Mucosa of rectum (tissue), 2 donors: ENCODE data around the gene ADAMTS16.

ENCODE experiments used
- H3K27ac ChIP-seq, 2 donors: one replicate each; pipeline ENCODE4 v1.7.0; 2013; ENCODE audit warnings: inconsistent platforms in 2 of 2, low read depth in 2 of 2, low read length in 2 of 2
- H3K27me3 ChIP-seq, 2 donors: one replicate each; pipeline ENCODE4 v1.7.0; 2013; ENCODE audit warnings: low read length in 2 of 2; ENCODE audit not compliant: control insufficient read depth in 2 of 2, insufficient read depth in 2 of 2
- H3K36me3 ChIP-seq, 2 donors: one replicate each; pipeline ENCODE4 v1.7.0; 2013; ENCODE audit warnings: low read length in 2 of 2; ENCODE audit not compliant: control insufficient read depth in 2 of 2, insufficient read depth in 2 of 2
- H3K4me1 ChIP-seq, 2 donors: one replicate each; pipeline ENCODE4 v1.7.0; 2013; ENCODE audit warnings: low read length in 2 of 2, mild to moderate bottlenecking in 1 of 2; ENCODE audit not compliant: control insufficient read depth in 2 of 2, insufficient read depth in 2 of 2
- H3K4me3 ChIP-seq, 2 donors: one replicate each; pipeline ENCODE4 v1.7.0; 2013; ENCODE audit warnings: low read length in 2 of 2
- H3K9ac ChIP-seq, 2 donors: one replicate each; pipeline ENCODE4 v1.7.0; 2013; ENCODE audit warnings: low read length in 2 of 2, low read depth in 1 of 2, mild to moderate bottlenecking in 1 of 2
- H3K9me3 ChIP-seq, 2 donors: one replicate each; pipeline ENCODE4 v1.7.0; 2013; ENCODE audit warnings: low read length in 2 of 2; ENCODE audit not compliant: control insufficient read depth in 2 of 2
- donor health status: healthy.
- donor health status: Normal muscosa, but diverticular disease.

The ADAMTS16 gene

DNA sequence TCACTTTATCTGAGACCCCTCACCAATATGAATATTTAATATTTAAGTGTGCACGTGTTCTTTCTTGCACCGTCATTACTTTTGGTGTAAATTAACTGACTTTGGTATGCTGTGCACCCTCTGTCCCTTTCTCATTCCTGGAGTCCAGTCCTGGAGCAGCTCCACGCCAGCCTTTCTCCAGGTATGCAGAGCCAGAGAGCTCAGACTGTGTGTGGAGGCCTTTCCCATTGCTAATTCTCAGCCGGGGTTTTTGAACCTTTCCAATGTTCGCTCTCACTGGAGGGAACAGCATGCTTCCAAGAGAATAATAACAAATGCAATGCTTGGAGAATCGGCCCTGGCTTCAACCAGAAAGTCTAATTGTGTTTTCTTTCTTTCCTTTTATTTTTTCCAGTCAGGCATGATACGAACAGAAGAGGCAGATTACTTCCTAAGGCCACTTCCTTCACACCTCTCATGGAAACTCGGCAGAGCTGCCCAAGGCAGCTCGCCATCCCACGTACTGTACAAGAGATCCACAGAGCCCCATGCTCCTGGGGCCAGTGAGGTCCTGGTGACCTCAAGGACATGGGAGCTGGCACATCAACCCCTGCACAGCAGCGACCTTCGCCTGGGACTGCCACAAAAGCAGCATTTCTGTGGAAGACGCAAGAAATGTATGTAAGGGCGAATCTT lies 41.7 kb downstream of the ADAMTS16 start:
- H3K27ac ChIP-seq: no peak overlapping the region
- no peak overlapping the region for H3K4me3 ChIP-seq
- no peaks in the 10 kb centered on the region for H3K27me3 ChIP-seq
- no peaks in the 10 kb centered on the region for H3K36me3 ChIP-seq
- H3K9me3 ChIP-seq: no peaks in the 10 kb centered on the region
- no peaks in the 10 kb centered on the region for H3K4me1 ChIP-seq
- H3K9ac ChIP-seq: no peak overlapping the region

DNA sequence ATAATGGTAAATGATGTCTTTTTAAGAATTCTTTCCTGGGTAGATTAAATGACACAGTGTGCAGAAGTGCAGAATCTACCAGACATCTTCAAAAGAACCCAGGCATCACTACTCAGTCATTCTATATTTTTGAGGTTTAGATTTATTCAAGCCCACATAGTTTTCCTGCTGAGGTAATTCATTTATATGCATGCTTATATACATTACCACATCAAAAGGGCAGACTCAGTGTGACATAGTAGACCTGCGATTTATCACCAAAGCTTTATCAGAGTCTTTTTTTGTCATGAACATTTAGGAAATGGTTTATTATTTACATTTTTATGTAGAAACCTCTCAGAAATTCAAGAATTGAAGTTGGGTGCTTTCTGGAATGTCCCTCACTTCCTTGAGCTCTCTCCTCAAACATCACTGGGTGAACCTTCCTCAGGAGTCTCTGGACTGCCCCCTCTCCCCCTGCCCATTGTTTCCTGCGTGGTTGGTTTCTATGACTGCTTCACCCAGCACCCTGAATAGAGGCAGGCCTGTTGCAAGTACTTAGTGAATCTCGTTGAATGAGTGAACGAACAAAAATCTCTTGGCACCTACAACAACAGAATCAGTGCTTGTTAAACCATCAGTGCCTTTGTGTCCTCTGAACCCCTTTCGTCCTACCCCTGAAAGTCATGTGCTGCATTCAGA lies 42.5 kb downstream of the ADAMTS16 start:
- H3K36me3 ChIP-seq: no peaks in the 10 kb centered on the region
- H3K9ac ChIP-seq: no peak overlapping the region

DNA sequence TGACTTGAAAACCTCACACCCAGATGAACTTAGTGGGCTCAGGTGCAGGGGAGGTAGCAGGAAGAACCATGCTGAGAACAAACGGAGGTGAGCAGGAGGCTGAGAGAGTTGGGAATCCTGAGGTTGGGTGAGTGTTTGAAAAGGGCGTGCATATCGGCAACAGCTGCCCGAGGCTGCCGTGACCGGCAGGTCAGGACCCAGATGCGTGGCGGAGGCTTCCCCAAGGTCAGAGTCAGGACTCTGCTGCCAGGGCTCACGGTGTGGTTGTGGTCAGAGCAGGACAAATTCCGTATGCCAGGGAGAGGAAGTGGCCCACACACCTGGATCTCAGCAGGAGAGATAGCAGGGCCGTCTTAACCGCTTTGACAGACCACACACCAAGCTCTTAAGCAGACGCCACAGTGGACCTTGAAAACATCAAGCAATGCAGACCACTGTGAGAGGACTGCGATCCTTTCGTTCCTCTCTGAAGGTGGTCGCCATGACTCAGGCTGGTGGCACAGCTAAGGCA lies 43.1 kb downstream of the ADAMTS16 start:
- Histone ChIP-seq H3K9me3 (no peaks in the 10 kb centered on the region), H3K27me3 (no peaks in the 10 kb centered on the region), H3K27ac (no peak overlapping the region), H3K4me1 (no peaks in the 10 kb centered on the region), H3K36me3 (no peaks in the 10 kb centered on the region), H3K4me3 (no peak overlapping the region), H3K9ac (no peak overlapping the region)

More for the DNA sequence above, 42.5 kb downstream of the ADAMTS16 start:
- H3K9me3 ChIP-seq: no peaks in the 10 kb centered on the region
- H3K27me3 ChIP-seq: no peaks in the 10 kb centered on the region
- H3K4me3 ChIP-seq: no peak overlapping the region
- no peaks in the 10 kb centered on the region for H3K4me1 ChIP-seq
- H3K27ac ChIP-seq: no peak overlapping the region

DNA sequence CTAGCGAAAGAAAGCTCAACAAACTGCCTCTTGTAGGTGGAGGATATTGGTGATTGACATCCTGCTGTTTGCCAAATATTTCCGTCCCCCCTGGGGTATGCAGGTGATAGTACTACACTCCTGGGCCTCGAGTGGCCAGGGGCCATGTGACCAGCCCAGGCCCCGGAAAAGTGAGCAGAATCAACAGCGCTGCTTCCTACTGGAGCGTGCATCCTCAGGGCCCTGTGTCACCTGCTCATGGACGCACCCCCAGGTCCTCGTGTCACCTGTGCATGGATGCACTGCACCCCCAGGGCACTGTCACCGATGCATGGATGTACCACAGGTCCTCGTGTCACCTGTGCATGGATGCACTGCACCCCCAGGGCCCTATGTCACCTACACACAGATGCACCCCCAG lies 43.8 kb downstream of the ADAMTS16 start:
- H3K4me3 ChIP-seq: no peak overlapping the region
- H3K36me3 ChIP-seq: no peaks in the 10 kb centered on the region
- no peaks in the 10 kb centered on the region for H3K9me3 ChIP-seq
- H3K27me3 ChIP-seq: no peaks in the 10 kb centered on the region
- H3K9ac ChIP-seq: no peak overlapping the region
- H3K4me1 ChIP-seq: no peaks in the 10 kb centered on the region
- no peak overlapping the region for H3K27ac ChIP-seq

DNA sequence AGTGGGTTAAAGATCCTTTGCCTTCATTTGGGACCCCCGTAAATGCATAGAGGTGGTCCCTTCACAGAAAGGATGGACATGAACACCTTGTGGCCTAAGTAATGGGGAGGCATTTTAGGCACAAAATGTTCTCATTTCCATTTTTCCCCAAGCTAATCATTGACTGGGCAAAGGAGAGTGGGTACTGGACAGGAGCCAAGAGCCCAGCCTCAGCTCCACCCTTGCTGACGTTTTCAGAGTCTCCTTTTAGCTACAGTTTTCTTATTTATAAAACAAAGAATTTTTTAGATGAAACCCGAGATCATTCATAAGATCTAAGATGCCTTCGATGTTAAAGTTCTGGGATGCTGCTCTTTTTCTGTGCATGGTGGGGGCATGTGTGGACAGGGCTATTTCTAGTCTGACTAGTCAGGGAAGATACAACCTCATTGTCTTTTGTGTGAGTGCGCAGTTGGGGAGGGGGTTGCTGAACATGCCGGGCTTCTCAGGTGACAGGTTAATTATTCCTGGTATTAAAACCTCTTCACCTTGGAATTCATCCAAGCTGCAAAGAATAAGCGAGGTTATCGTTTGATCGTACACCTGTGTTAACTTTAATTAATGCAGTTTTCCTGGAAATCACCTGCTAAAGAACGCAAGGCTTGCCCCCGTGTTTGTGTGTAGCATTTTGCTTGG lies 48.4 kb downstream of the ADAMTS16 start:
- no peak overlapping the region for H3K4me3 ChIP-seq
- no peaks in the 10 kb centered on the region for H3K27me3 ChIP-seq
- no peaks in the 10 kb centered on the region for H3K9me3 ChIP-seq
- H3K9ac ChIP-seq: no peak overlapping the region
- H3K4me1 ChIP-seq: no peaks in the 10 kb centered on the region
- H3K36me3 ChIP-seq: no peaks in the 10 kb centered on the region
- no peak overlapping the region for H3K27ac ChIP-seq

DNA sequence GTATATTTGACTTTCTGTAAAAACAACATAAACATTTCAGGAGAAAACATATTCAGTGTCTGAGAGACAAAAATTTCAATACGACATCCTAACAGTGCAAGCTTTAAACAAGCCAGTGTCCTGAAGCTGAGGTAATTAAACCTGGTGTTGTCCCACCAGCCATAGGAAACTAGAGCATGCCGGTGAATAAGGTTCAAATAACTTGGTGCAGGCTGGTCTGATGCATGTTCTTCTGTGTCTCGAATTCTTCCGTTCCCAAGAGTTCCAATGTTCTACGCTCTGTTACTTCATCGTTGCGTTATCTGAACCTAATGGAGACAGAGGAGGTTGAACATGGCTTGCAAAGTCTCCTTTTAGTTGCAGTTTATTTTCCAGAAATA lies 48.9 kb downstream of the ADAMTS16 start:
- Histone ChIP-seq H3K9ac (no peak overlapping the region), H3K4me3 (no peak overlapping the region), H3K27ac (no peak overlapping the region), H3K27me3 (no peaks in the 10 kb centered on the region), H3K9me3 (no peaks in the 10 kb centered on the region), H3K4me1 (no peaks in the 10 kb centered on the region), H3K36me3 (no peaks in the 10 kb centered on the region)

DNA sequence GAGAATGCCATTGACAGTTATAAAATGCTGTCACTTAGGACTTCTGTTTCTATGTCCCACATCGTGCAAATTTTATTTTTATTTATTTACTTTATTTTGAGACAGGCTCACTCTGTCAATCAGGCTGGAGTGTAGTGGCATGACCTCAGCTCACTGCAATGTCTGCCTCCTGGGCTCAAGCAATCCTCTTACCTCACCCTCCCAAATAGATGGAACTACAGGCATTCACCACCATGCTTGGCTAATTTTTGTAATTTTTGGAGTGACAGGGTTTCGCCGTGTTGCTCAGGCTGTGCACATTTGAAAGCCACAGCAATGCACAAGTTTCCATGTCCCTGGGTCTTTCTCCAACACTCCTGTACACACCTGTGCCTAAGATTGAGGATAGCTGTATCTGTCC lies 51.8 kb downstream of the ADAMTS16 start:
- H3K27ac ChIP-seq: no peak overlapping the region
- H3K4me3 ChIP-seq: no peak overlapping the region
- no peaks in the 10 kb centered on the region for H3K4me1 ChIP-seq
- H3K9ac ChIP-seq: no peak overlapping the region
- no peaks in the 10 kb centered on the region for H3K36me3 ChIP-seq
- no peaks in the 10 kb centered on the region for H3K27me3 ChIP-seq
- H3K9me3 ChIP-seq: no peaks in the 10 kb centered on the region

DNA sequence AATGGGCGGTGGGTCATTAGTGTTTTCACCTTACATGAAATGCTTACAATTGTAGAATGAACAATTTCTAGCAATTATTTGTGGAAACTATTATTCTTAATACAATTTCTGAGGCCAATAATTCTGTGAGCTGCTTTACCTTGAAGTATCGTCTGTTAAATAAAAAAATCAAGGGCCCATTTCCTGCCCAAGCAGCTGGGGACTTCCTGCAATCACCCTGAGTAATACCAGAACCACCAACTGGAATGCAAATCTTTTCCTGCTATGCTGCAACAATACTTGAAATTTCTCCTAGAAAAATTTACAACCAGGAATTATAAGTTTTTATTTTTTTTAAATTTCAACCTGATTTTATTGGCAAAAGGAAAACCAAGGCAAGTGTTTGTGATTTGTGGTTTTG lies 52.6 kb downstream of the ADAMTS16 start:
- Histone ChIP-seq H3K4me3 (no peak overlapping the region), H3K4me1 (no peaks in the 10 kb centered on the region), H3K9ac (no peak overlapping the region), H3K27ac (no peak overlapping the region), H3K27me3 (no peaks in the 10 kb centered on the region), H3K9me3 (no peaks in the 10 kb centered on the region), H3K36me3 (no peaks in the 10 kb centered on the region)

DNA sequence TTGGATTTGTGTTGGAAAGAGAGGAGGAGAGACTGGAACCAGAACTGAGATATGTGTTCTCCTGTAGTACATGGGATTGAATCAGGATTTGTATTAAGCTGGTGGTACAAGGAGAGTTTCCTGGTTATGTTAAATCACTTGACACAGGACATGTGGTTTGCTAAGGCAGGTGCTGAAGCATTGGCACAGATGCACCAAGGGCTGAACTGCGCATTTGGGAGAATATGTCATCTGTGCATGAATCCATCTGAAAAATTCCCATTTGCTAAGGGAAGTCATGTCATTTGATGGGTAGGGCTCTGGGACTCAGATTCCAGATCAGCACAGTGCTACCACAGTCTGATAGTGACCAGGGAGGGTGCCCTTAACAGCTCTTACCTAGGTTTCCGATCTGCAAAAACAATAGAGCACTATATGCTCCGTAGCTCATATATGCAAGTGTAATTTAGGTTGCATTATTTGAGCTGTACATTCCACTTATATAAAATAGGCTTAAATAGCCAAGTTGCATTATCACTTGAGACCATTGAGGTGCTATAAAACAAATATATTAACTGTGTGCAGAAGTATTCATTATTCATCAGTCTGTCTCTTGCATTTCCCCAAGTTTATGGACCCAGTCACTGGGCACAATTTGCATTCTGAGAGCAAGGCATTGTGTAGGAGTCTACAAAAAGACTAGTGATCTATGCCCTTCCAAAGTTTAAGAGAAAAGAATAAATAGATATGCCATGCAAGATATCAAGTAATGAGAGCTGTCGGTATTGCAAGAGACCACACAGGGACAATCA lies 55.2 kb downstream of the ADAMTS16 start:
- H3K9me3 ChIP-seq: no peaks in the 10 kb centered on the region
- no peak overlapping the region for H3K27ac ChIP-seq
- no peak overlapping the region for H3K4me3 ChIP-seq
- H3K36me3 ChIP-seq: no peaks in the 10 kb centered on the region
- no peaks in the 10 kb centered on the region for H3K4me1 ChIP-seq
- H3K9ac ChIP-seq: no peak overlapping the region
- no peaks in the 10 kb centered on the region for H3K27me3 ChIP-seq

DNA sequence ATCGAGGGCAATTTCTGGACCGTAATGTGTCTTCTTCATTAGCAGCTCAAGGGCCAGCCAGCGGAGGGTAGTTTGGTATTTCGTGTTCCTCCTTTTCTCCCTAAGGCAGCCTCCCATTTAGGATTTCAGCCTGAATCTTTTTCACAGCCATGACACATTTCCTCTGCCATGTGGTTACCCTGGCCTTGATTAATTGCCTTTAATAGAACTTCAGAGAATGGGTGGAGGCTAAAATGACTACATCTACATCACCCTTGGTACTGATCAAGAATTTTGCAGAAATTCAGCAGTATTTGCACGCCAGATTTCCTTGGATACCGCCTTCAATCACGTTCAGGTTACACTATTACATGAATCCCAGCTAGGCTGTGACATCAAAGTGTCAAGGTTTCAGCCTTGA lies 58.0 kb downstream of the ADAMTS16 start:
- Histone ChIP-seq H3K9me3 (no peaks in the 10 kb centered on the region), H3K4me1 (no peaks in the 10 kb centered on the region), H3K9ac (no peak overlapping the region), H3K27me3 (no peaks in the 10 kb centered on the region), H3K4me3 (no peak overlapping the region), H3K27ac (no peak overlapping the region), H3K36me3 (no peaks in the 10 kb centered on the region)
